ENCODE results near the gene NCAPH2.

The NCAPH2 gene

DNA sequence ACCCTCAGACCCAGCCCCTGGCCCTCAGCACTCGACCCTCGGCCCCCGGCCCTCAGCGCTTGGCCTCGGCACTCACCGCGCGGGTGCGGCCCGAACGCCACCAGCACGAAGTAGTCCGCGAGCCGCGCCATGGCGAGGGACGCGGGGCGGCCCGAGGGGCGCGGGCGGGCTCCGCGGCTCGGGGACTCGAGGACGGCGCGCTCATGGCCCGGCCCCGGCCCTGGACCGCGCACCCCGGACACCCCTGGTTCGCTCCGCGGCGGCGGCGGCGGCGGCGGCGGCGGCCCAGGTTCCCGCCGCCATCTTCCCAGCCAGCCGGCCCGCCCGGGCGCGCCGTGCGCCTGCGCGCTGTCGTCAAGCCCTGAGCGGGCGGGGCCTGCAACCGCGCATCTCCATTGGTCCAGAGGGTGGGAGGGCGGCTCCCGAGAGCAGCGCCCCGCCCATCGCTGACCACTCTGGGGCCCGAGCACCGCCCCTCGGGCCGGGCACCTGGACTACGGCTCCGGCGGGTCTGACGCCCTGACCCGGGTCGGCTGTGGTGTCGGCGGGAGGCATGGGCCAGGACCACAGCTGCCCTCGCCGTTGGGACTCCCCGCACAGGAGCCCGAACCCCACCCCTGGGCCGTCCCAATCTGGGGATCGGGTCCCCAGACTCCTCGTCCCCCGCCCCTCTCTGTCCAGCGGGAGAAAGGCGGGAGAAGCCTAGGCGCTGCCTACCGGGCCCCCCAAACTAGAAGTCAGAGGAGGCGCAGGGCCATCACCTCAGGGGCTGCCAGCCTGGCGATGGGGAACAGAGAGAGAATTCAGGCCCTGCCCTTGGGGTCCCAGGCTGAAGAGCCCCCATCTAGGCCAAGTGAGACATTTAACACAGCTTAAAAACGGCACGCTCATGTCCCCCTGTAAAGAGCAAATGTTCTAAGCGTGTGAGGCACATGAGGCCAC lies 33.0 kb upstream of the NCAPH2 start, which contains the start of gene SBF1:
Gene SBF1, minus strand, starts transcription at position 326 of the 942 bp plus-strand sequence. Its CDS starts 195 bp downstream, at position 131.
- peak within 1 kb of the TSS; percentile 80 for H3K4me3 ChIP-seq (ENCODE audit: low read depth, low read length)
- peak; percentile 54 for DNase-seq (ENCODE audit: low read depth)
- TF ChIP-seq, protein P1, sequence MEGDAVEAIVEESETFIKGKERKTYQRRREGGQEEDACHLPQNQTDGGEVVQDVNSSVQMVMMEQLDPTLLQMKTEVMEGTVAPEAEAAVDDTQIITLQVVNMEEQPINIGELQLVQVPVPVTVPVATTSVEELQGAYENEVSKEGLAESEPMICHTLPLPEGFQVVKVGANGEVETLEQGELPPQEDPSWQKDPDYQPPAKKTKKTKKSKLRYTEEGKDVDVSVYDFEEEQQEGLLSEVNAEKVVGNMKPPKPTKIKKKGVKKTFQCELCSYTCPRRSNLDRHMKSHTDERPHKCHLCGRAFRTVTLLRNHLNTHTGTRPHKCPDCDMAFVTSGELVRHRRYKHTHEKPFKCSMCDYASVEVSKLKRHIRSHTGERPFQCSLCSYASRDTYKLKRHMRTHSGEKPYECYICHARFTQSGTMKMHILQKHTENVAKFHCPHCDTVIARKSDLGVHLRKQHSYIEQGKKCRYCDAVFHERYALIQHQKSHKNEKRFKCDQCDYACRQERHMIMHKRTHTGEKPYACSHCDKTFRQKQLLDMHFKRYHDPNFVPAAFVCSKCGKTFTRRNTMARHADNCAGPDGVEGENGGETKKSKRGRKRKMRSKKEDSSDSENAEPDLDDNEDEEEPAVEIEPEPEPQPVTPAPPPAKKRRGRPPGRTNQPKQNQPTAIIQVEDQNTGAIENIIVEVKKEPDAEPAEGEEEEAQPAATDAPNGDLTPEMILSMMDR (IDR thresholded peaks at IDR 0.05; ENCODE audit: control insufficient read depth, extremely low read depth, insufficient read depth), result no peak

DNA sequence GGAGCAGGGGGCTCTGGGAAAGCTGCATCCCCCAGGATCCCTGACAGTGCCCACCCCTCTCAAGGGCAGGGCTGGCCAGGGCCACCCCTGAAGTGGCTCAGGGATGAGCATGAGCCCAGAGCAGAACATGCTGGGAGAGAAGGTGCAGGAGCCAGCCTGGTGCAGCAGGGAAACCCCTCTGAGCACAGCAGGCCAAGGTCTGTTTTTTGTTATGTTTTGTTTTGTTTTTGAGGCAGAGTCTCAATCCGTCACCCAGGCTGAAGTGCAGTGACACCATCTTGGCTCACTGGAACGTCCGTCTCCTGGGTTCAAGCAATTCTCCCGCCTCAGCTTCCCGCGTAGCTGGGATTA lies 32.4 kb upstream of the NCAPH2 start:
- TF ChIP-seq, protein P1 (IDR thresholded peaks at IDR 0.05; ENCODE audit: control insufficient read depth, extremely low read depth, insufficient read depth), result no peak
- DNase-seq (ENCODE audit: low read depth), result no peak
- H3K4me3 ChIP-seq (ENCODE audit: low read depth, low read length), result peak overlapping the region; percentile 80

DNA sequence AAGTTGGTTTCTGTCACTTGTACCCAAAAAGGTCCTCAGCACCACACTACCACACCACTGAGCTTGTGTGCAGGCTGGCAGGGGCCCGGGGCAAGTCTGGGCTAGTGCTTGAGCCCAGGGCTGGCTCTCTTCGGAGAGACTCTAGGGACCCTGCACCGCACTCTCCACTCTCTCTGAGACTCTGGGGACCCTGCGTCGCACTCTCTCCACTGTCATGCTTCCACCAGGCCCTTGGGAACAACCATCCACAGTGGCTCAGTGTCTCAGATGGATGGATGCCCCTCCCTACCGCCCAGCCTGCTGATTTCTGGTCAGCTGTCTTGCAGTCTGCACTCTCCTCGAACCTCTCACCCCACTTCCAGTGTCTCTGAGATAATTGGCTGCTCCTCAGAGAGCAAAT lies 31.2 kb upstream of the NCAPH2 start:
- TF ChIP-seq, protein P1 (IDR thresholded peaks at IDR 0.05; ENCODE audit: control insufficient read depth, extremely low read depth, insufficient read depth), result no peak
- DNase-seq (ENCODE audit: low read depth), result no peak
- no peak overlapping the region for H3K4me3 ChIP-seq (ENCODE audit: low read depth, low read length)

DNA sequence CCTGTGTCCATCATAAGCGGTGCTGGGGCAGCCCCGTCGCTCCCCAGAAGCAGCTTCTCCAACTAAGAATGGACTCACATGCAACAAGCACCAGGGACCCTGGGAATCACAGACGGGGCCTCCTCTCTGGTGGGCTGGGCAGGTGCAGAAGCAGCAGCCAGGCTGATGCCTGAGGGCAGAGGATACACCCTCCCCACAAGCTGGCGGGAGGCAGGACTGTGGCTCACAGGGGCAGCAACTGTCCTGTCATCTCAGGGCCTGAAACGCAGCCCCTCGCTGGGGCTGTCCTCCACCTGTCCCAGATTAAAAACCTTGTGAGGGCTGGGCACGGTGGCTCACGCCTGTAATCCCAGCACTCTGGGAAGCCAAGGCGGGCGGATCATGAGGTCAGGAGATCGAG lies 30.1 kb upstream of the NCAPH2 start:
- H3K4me3 ChIP-seq (ENCODE audit: low read depth, low read length), result no peak overlapping the region
- TF ChIP-seq, protein P1 (IDR thresholded peaks at IDR 0.05; ENCODE audit: control insufficient read depth, extremely low read depth, insufficient read depth), result no peak
- DNase-seq (ENCODE audit: low read depth), result no peak

DNA sequence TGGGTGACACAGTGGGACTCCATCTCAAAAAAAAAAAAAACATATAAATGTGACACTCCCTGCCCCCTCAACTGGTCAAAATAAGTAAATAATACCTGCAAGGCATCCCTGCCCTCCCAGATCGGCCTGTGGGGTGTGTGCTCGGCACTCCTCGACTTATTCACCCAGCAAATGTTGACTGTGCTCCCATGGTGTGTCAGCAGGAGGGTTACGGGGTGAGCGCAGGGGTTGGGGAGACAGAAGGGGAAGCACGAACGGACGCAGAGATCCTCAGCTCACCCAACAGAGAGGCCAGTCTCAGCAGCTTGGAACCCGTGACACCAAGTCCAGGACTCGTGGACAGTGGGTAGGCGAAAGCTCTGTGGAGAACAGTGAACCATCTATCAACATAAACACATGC lies 28.3 kb upstream of the NCAPH2 start:
- no peak for DNase-seq (ENCODE audit: low read depth)
- TF ChIP-seq, protein P1 (IDR thresholded peaks at IDR 0.05; ENCODE audit: control insufficient read depth, extremely low read depth, insufficient read depth), result no peak
- no peak overlapping the region for H3K4me3 ChIP-seq (ENCODE audit: low read depth, low read length)

DNA sequence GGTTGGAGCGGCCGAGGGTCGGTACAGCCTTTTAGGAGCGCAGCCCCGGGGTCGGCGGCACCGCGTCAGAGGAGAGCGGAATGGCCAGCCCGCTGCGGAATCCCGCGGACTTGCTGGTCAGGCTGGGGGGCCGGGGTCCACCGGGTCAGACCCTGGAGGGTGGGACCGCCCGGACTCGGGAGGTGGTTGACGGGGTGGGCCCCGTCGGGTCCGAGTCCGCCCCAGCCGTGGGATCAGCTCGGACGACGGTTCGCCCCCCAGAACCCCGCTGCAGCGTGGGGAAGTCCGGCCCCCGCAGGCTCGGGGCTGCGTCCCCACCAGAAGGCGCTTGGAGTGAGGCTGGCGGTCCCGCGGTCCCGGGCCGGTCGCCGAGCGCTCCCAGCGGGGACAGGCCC lies 27.0 kb upstream of the NCAPH2 start:
- peak overlapping the region; percentile 86 for H3K4me3 ChIP-seq (ENCODE audit: low read depth, low read length)
- no peak for DNase-seq (ENCODE audit: low read depth)
- TF ChIP-seq, protein P1 (IDR thresholded peaks at IDR 0.05; ENCODE audit: control insufficient read depth, extremely low read depth, insufficient read depth), result no peak

All from LNCaP clone FGC (cell line).